Astrocyte (in vitro differentiated cells and primary cell): ENCODE data around the gene CBARP. TPM values are rescaled to one million over a fixed set of nuclear protein-coding genes. Genes with fewer than 3 reads are reported as not detected.

Experiments
- DNase-seq: peaks from one replicate; pipeline ENCODE4 v3.0.0-alpha.2; 2010; ENCODE audit warnings: low read depth
- FAIRE-seq: peaks from 2 replicates; lab custom pipeline; 2011; peaks lifted over from hg19 to GRCh38; lab: Jason Lieb, UNC
- H2AFZ ChIP-seq: 2 replicates; pipeline ENCODE4 v1.6.0; 2012; ENCODE audit warnings: low read depth, low read length, inconsistent platforms
- H3K27ac ChIP-seq: 2 replicates; pipeline ENCODE4 v1.5.1; 2011; ENCODE audit warnings: low read depth, low read length, inconsistent platforms
- H3K27me3 ChIP-seq: 2 replicates; pipeline ENCODE4 v1.6.0; 2011; ENCODE audit warnings: low read length, inconsistent platforms; ENCODE audit not compliant: insufficient read depth
- H3K36me3 ChIP-seq: 2 replicates; pipeline ENCODE4 v1.5.1; 2011; ENCODE audit warnings: low read length, inconsistent platforms; ENCODE audit not compliant: insufficient read depth
- H3K4me1 ChIP-seq: 2 replicates; pipeline ENCODE4 v1.5.1; 2011; ENCODE audit warnings: low read length, inconsistent platforms; ENCODE audit not compliant: insufficient read depth
- H3K4me2 ChIP-seq: 2 replicates; pipeline ENCODE4 v1.6.0; 2012; ENCODE audit warnings: low read length, inconsistent platforms
- H3K4me3 ChIP-seq: 2 replicates; pipeline ENCODE4 v1.5.1; 2011; ENCODE audit warnings: low read depth, mild to moderate bottlenecking, low read length, inconsistent platforms; ENCODE audit not compliant: insufficient read depth
- H3K79me2 ChIP-seq: 2 replicates; pipeline ENCODE4 v1.6.0; 2012; ENCODE audit warnings: mild to moderate bottlenecking, low read length, inconsistent platforms; ENCODE audit not compliant: insufficient read depth
- H3K9ac ChIP-seq: 2 replicates; pipeline ENCODE4 v1.6.0; 2012; ENCODE audit warnings: mild to moderate bottlenecking, low read length, inconsistent platforms
- H3K9me3 ChIP-seq: 2 replicates; pipeline ENCODE4 v1.5.1; 2012; ENCODE audit warnings: low read depth, mild to moderate bottlenecking, low read length, inconsistent platforms; ENCODE audit not compliant: insufficient read depth
- H4K20me1 ChIP-seq: 2 replicates; pipeline ENCODE4 v1.6.0; 2012; ENCODE audit warnings: low read length, inconsistent platforms; ENCODE audit not compliant: insufficient read depth
- H3K27ac Mint-ChIP-seq: one replicate; pipeline ENCODE4 v1.8.0; 2021; ENCODE audit warnings: mild to moderate bottlenecking, mixed read lengths; ENCODE audit not compliant: unreplicated experiment
- H3K27me3 Mint-ChIP-seq: one replicate; pipeline ENCODE4 v1.8.0; 2021; ENCODE audit warnings: low read depth, mixed read lengths; ENCODE audit not compliant: unreplicated experiment
- H3K36me3 Mint-ChIP-seq: one replicate; pipeline ENCODE4 v1.8.0; 2021; ENCODE audit warnings: low read depth, mixed read lengths; ENCODE audit not compliant: unreplicated experiment
- H3K4me1 Mint-ChIP-seq: one replicate; pipeline ENCODE4 v1.8.0; 2021; ENCODE audit warnings: low read depth, mixed read lengths; ENCODE audit not compliant: unreplicated experiment
- H3K4me3 Mint-ChIP-seq: one replicate; pipeline ENCODE4 v1.8.0; 2021; ENCODE audit warnings: mild to moderate bottlenecking, moderate library complexity, mixed read lengths; ENCODE audit not compliant: unreplicated experiment
- H3K9me3 Mint-ChIP-seq: one replicate; pipeline ENCODE4 v1.8.0; 2021; ENCODE audit warnings: mild to moderate bottlenecking, mixed read lengths; ENCODE audit not compliant: unreplicated experiment
- EZH2 ChIP-seq: IDR thresholded peaks from 2 replicates; pipeline ENCODE4 v1.6.1; 2012; ENCODE audit warnings: mild to moderate bottlenecking, low read length, inconsistent platforms; ENCODE audit not compliant: insufficient read depth
- total RNA-seq: library from RNA; stranded (reverse); gene quantifications from 2 replicates; pipeline ENCODE4 v1.2.1, GENCODE V29; 2021
- TF ChIP-seq, protein P1 (sequence below): IDR thresholded peaks from 2 replicates; pipeline ENCODE4 v1.5.1; 2011; ENCODE audit warnings: low read depth, mild to moderate bottlenecking, inconsistent platforms, low read length, moderate library complexity; ENCODE audit not compliant: insufficient read depth

The CBARP gene
- total RNA-seq, 1 donor from 2014 or later: 19.8 TPM

GRCh38 chr19:1283207-1283916, 45.6 kb upstream of the CBARP start:
- no peak overlapping the region for H3K9ac ChIP-seq
- no peak overlapping the region for H3K4me2 ChIP-seq
- DNase-seq (no peak), FAIRE-seq (no peak)
- peaks cover 2% of the 10 kb centered on the region for H3K4me1 ChIP-seq
- peaks cover 2% of the 10 kb centered on the region for H3K36me3 ChIP-seq
- peaks cover 4% of the 10 kb centered on the region for H3K36me3 Mint-ChIP-seq
- H3K4me3 Mint-ChIP-seq: no peak overlapping the region
- TF ChIP-seq, protein P1, sequence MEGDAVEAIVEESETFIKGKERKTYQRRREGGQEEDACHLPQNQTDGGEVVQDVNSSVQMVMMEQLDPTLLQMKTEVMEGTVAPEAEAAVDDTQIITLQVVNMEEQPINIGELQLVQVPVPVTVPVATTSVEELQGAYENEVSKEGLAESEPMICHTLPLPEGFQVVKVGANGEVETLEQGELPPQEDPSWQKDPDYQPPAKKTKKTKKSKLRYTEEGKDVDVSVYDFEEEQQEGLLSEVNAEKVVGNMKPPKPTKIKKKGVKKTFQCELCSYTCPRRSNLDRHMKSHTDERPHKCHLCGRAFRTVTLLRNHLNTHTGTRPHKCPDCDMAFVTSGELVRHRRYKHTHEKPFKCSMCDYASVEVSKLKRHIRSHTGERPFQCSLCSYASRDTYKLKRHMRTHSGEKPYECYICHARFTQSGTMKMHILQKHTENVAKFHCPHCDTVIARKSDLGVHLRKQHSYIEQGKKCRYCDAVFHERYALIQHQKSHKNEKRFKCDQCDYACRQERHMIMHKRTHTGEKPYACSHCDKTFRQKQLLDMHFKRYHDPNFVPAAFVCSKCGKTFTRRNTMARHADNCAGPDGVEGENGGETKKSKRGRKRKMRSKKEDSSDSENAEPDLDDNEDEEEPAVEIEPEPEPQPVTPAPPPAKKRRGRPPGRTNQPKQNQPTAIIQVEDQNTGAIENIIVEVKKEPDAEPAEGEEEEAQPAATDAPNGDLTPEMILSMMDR: no peak
- no peak for TF ChIP-seq EZH2
- peaks cover 2% of the 10 kb centered on the region for H3K79me2 ChIP-seq
- peaks cover 21% of the 10 kb centered on the region for H3K27me3 ChIP-seq
- H3K4me3 ChIP-seq: no peak overlapping the region
- H3K27ac ChIP-seq: no peak overlapping the region
- H3K9me3 Mint-ChIP-seq: no peaks in the 10 kb centered on the region
- peaks cover 6% of the 10 kb centered on the region for H3K27me3 Mint-ChIP-seq
- peaks cover 1% of the 10 kb centered on the region for H3K4me1 Mint-ChIP-seq
- peaks cover 30% of the 10 kb centered on the region for H4K20me1 ChIP-seq
- no peak overlapping the region for H3K27ac Mint-ChIP-seq
- no peaks in the 10 kb centered on the region for H3K9me3 ChIP-seq
- H2AFZ ChIP-seq: no peak overlapping the region

DNA sequence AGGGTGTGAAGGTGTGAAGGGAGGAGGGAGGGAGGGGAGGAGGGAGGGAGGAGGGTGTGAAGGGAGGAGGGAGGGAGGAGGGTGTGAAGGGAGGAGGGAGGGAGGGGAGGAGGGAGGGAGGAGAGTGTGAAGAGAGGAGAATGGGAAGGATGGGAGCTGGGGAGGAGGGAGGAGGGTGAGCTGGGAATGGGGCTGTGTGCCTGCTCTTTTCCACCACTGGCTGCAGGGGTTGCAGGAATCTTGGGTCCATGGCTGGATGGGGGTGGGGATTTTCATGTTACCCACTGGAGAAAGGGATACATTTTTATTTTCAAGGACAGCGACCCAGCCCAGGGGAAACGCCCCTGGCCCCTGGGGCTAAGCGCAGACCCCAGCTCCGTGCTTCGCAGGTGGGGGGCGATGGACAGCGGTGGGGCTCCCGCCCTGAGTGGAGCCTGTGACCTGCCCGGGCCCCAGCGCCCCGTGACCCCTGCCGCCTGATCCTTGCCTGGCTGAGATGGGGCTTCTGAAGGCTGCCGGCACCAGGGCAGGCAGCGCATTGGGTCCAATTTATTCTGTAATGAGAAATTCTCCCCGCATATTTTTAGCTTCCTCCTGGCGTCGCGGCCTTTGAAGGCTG, 44.9 kb upstream of the CBARP start:
- Histone ChIP-seq H3K4me2 (no peak overlapping the region), H3K36me3 (peaks cover 2% of the 10 kb centered on the region), H3K4me3 (no peak overlapping the region), H3K79me2 (peaks cover 2% of the 10 kb centered on the region), H3K4me1 (peaks cover under 1% of the 10 kb centered on the region), H3K9me3 (no peaks in the 10 kb centered on the region), H3K27ac (no peak overlapping the region), H4K20me1 (peaks cover 30% of the 10 kb centered on the region), H3K27me3 (peaks cover 20% of the 10 kb centered on the region), H2AFZ (no peak overlapping the region), H3K9ac (no peak overlapping the region)
- no peak overlapping the region for H3K27ac Mint-ChIP-seq
- H3K36me3 Mint-ChIP-seq: peaks cover 4% of the 10 kb centered on the region
- peaks cover 1% of the 10 kb centered on the region for H3K4me1 Mint-ChIP-seq
- FAIRE-seq (no peak), DNase-seq (no peak)
- H3K9me3 Mint-ChIP-seq: no peaks in the 10 kb centered on the region
- TF ChIP-seq, protein P1: no peak
- no peak for TF ChIP-seq EZH2
- H3K27me3 Mint-ChIP-seq: peaks cover 6% of the 10 kb centered on the region
- no peak overlapping the region for H3K4me3 Mint-ChIP-seq
